ENCODE measurements around the gene CPSF2.

DNA sequence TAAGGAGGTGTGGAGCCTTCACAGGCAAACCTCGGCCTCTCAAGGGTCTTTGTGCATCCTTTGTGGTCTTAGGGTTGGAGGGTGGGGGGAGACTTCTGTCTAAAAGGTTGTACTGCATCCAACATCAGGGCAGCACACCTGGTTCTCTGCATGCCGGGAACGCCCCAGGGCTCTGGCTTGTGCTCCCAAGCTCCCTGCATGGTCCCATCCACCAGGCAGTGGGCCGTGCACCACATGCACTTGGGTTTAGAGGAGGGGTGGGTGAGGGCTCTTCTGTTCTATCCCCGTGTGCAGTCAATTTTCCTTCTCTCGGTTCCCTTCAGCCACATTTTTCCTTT, 86.1 kb downstream of the CPSF2 start:
- TF ChIP-seq, protein P1, sequence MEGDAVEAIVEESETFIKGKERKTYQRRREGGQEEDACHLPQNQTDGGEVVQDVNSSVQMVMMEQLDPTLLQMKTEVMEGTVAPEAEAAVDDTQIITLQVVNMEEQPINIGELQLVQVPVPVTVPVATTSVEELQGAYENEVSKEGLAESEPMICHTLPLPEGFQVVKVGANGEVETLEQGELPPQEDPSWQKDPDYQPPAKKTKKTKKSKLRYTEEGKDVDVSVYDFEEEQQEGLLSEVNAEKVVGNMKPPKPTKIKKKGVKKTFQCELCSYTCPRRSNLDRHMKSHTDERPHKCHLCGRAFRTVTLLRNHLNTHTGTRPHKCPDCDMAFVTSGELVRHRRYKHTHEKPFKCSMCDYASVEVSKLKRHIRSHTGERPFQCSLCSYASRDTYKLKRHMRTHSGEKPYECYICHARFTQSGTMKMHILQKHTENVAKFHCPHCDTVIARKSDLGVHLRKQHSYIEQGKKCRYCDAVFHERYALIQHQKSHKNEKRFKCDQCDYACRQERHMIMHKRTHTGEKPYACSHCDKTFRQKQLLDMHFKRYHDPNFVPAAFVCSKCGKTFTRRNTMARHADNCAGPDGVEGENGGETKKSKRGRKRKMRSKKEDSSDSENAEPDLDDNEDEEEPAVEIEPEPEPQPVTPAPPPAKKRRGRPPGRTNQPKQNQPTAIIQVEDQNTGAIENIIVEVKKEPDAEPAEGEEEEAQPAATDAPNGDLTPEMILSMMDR (IDR thresholded peaks at IDR 0.05): no peak
- no peak for TF ChIP-seq POLR2A (IDR thresholded peaks at IDR 0.05)
